SK-N-SH treated with all-trans-retinoic acid at 6 μM for 48 hours (cell line): ENCODE data around the gene ZFX.

Experiments used
- ATAC-seq: fragments of 200-7000 bp; cut with Tn5 transposase; 3 replicates; pipeline ENCODE4 v1.9.1; 2020; ENCODE audit warnings: mild to moderate bottlenecking, moderate library complexity
- BACH2 ChIP-seq: fragments of 250-450 bp; sonication (Bioruptor Pico); IDR thresholded peaks from 2 replicates; pipeline ENCODE4 v1.9.0; 2021; ENCODE audit warnings: mild to moderate bottlenecking, borderline replicate concordance
- CREB5 ChIP-seq: fragments of 250-450 bp; sonication (Bioruptor Pico); IDR thresholded peaks from 2 replicates; pipeline ENCODE4 v1.5.1; 2020; ENCODE audit warnings: low read depth, mild to moderate bottlenecking, moderate library complexity
- CSDC2 ChIP-seq: fragments of 250-450 bp; sonication (Bioruptor Pico); IDR thresholded peaks from 2 replicates; pipeline ENCODE4 v1.5.0; 2020; ENCODE audit warnings: mild to moderate bottlenecking, moderate library complexity
- CSRNP3 ChIP-seq: fragments of 250-450 bp; sonication (Bioruptor Pico); IDR thresholded peaks from 2 replicates; pipeline ENCODE4 v1.5.1; 2021; ENCODE audit warnings: mild to moderate bottlenecking, moderate library complexity
- GLIS3 ChIP-seq: fragments of 250-450 bp; sonication (Bioruptor Pico); IDR thresholded peaks from 2 replicates; pipeline ENCODE4 v1.5.0; 2020; ENCODE audit warnings: mild to moderate bottlenecking, moderate library complexity
- ISL1 ChIP-seq: fragments of 250-450 bp; sonication (Bioruptor Pico); IDR thresholded peaks from 2 replicates; pipeline ENCODE4 v2.1.2; 2022; ENCODE audit warnings: mild to moderate bottlenecking, moderate library complexity
- PATZ1 ChIP-seq: fragments of 250-450 bp; sonication (Bioruptor Pico); IDR thresholded peaks from 2 replicates; pipeline ENCODE4 v1.8.0; 2020; ENCODE audit warnings: mild to moderate bottlenecking, moderate library complexity, borderline replicate concordance
- POU6F1 ChIP-seq: fragments of 250-450 bp; sonication (Bioruptor Pico); IDR thresholded peaks from 2 replicates; pipeline ENCODE4 v1.8.0; 2021; ENCODE audit warnings: low read depth, mild to moderate bottlenecking, moderate library complexity, borderline replicate concordance
- PPARA ChIP-seq: fragments of 250-450 bp; sonication (Bioruptor Pico); IDR thresholded peaks from 2 replicates; pipeline ENCODE4 v1.5.0; 2020; ENCODE audit warnings: mild to moderate bottlenecking, borderline replicate concordance
- RARB ChIP-seq: fragments of 250-450 bp; sonication (Bioruptor Pico); IDR thresholded peaks from 2 replicates; pipeline ENCODE4 v1.8.0; 2021; ENCODE audit warnings: mild to moderate bottlenecking, moderate library complexity
- SNAI2 ChIP-seq: fragments of 250-450 bp; sonication (Bioruptor Pico); IDR thresholded peaks from 2 replicates; pipeline ENCODE4 v1.5.0; 2020; ENCODE audit warnings: mild to moderate bottlenecking, moderate library complexity
- TCF4 ChIP-seq: fragments of 250-450 bp; sonication (Bioruptor Pico); IDR thresholded peaks from 2 replicates; pipeline ENCODE4 v1.8.0; 2021; ENCODE audit warnings: mild to moderate bottlenecking, moderate library complexity, borderline replicate concordance
- TOX ChIP-seq: fragments of 250-450 bp; sonication (Bioruptor Pico); IDR thresholded peaks from 2 replicates; pipeline ENCODE4 v1.8.0; 2021; ENCODE audit warnings: mild to moderate bottlenecking, moderate library complexity, borderline replicate concordance
- TSHZ2 ChIP-seq: fragments of 250-450 bp; sonication (Bioruptor Pico); IDR thresholded peaks from 2 replicates; pipeline ENCODE4 v1.5.0; 2020; ENCODE audit warnings: mild to moderate bottlenecking, moderate library complexity
- ZC3H10 ChIP-seq: fragments of 250-450 bp; sonication (Bioruptor Pico); IDR thresholded peaks from 2 replicates; pipeline ENCODE4 v1.5.1; 2021; ENCODE audit warnings: mild to moderate bottlenecking, moderate library complexity
- ZFP3 ChIP-seq: fragments of 250-450 bp; sonication (Bioruptor Pico); IDR thresholded peaks from 2 replicates; pipeline ENCODE4 v1.5.0; 2020; ENCODE audit warnings: mild to moderate bottlenecking, moderate library complexity
- ZFP30 ChIP-seq: fragments of 450-650 bp; formaldehyde crosslinking; IDR thresholded peaks from 2 replicates; pipeline ENCODE4 v1.5.0; 2022; ENCODE audit warnings: mild to moderate bottlenecking, moderate library complexity
- ZNF565 ChIP-seq: fragments of 450-650 bp; formaldehyde crosslinking; conservative IDR thresholded peaks from 2 replicates; pipeline ENCODE4 v1.5.0; 2020; ENCODE audit warnings: low read depth, mild to moderate bottlenecking, moderate library complexity
- ZNF70 ChIP-seq: fragments of 450-650 bp; formaldehyde crosslinking; IDR thresholded peaks from 2 replicates; pipeline ENCODE4 v1.5.0; 2020; ENCODE audit warnings: mild to moderate bottlenecking, moderate library complexity
- ZNF8 ChIP-seq: fragments of 450-650 bp; formaldehyde crosslinking; IDR thresholded peaks from 2 replicates; pipeline ENCODE4 v1.5.0; 2020; ENCODE audit warnings: mild to moderate bottlenecking, moderate library complexity

Gene ZFX

GRCh38 chrX:24203072-24203808 lies 53.7 kb downstream of the ZFX start:
- no peak for ATAC-seq
- TF ChIP-seq BACH2 (CRISPR knock-in tag) (no peak), TCF4 (CRISPR knock-in tag) (no peak)

GRCh38 chrX:24204331-24204730 lies 54.8 kb downstream of the ZFX start:
- ATAC-seq = no peak
- TF ChIP-seq PPARA (no peak), TOX (CRISPR knock-in tag) (no peak), CSDC2 (CRISPR knock-in tag) (no peak), ZFP30 (CRISPR knock-in tag) (no peak), CSRNP3 (CRISPR knock-in tag) (no peak), ZC3H10 (no peak), BACH2 (CRISPR knock-in tag) (no peak), ISL1 (CRISPR knock-in tag) (no peak), ZNF565 (CRISPR knock-in tag) (no peak), ZNF70 (CRISPR knock-in tag) (no peak), POU6F1 (no peak)

GRCh38 chrX:24204958-24205357 lies 55.4 kb downstream of the ZFX start:
- TF ChIP-seq ZFP30 (CRISPR knock-in tag) (no peak), TCF4 (CRISPR knock-in tag) (no peak), GLIS3 (CRISPR knock-in tag) (no peak), ZNF565 (CRISPR knock-in tag) (no peak), TSHZ2 (CRISPR knock-in tag) (no peak), RARB (CRISPR knock-in tag) (no peak), CREB5 (CRISPR knock-in tag) (no peak), ZNF70 (CRISPR knock-in tag) (no peak), PATZ1 (CRISPR knock-in tag) (no peak), BACH2 (CRISPR knock-in tag) (no peak), ZNF8 (CRISPR knock-in tag) (no peak), ZFP3 (CRISPR knock-in tag) (no peak), TOX (CRISPR knock-in tag) (no peak), SNAI2 (no peak), CSDC2 (CRISPR knock-in tag) (no peak)
- TF ChIP-seq, all 23 proteins: peak for 0
- ATAC-seq = no peak
